HG03439 (cell line): ENCODE results near the gene LRPAP1.

Source experiments
- ATAC-seq: cut with Tn5 transposase; IDR thresholded peaks from one replicate; pipeline ENCODE4 v1.9.1; 2021; ENCODE audit warnings: mild to moderate bottlenecking, moderate library complexity; ENCODE audit not compliant: unreplicated experiment

LRPAP1 gene

GRCh38 chr4:3488820-3489219 lies 43.4 kb downstream of the LRPAP1 start:
- ATAC-seq, result no peak

DNA sequence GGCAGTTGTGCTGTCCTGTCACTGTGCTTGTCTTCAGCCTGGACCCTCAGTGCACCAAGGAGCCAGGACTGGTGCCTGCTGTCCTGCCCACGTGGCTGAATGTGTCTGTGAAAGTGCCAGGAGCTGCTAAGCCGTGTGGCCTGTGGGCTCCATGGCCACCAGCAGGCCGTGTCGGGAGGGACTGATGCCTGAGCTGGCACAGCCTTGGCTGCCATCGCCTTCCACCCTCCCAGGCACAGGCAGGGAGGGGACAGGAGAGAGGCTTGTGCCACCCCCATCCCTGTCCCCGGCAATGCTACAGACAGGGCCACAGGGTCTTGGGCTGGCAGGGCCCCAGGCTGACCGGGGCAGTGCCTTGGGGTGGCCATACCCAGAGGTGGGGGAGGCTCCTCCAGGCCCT lies 44.4 kb downstream of the LRPAP1 start:
- ATAC-seq, result no peak

GRCh38 chr4:3486541-3487540 lies 45.4 kb downstream of the LRPAP1 start:
- no peak for ATAC-seq

DNA sequence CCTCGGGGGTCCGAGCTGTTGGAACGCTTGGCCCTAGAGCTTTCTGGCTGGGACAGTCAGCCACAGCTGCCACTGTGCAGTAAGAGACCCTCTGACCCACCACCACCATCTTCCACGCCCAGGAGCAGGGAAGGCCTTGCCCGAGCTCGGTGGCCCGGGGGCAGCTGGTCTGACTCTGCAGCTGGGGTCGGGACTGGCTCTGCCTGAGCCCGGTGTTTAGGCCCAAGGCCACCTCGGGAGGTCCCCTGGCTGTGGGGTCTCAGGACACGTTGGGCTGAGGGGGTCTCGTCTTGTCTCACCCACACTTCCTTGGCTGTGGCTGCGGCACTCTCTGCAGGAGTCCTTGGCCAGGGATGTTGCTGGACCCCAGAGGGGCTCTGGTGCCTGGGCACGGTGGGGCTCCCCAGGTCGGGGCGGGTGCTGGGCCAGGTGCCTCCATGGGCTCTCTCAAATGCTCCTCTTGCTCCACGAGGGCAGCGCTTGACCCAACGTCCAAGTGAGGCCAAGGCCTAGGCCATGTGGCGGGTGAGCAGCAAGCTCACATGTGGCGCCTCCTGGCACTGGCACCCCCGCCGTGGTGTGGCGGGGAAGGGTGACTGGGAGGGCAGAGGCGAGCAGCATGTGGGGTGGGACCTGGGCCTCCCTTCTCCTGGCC lies 46.2 kb downstream of the LRPAP1 start:
- no peak for ATAC-seq

DNA sequence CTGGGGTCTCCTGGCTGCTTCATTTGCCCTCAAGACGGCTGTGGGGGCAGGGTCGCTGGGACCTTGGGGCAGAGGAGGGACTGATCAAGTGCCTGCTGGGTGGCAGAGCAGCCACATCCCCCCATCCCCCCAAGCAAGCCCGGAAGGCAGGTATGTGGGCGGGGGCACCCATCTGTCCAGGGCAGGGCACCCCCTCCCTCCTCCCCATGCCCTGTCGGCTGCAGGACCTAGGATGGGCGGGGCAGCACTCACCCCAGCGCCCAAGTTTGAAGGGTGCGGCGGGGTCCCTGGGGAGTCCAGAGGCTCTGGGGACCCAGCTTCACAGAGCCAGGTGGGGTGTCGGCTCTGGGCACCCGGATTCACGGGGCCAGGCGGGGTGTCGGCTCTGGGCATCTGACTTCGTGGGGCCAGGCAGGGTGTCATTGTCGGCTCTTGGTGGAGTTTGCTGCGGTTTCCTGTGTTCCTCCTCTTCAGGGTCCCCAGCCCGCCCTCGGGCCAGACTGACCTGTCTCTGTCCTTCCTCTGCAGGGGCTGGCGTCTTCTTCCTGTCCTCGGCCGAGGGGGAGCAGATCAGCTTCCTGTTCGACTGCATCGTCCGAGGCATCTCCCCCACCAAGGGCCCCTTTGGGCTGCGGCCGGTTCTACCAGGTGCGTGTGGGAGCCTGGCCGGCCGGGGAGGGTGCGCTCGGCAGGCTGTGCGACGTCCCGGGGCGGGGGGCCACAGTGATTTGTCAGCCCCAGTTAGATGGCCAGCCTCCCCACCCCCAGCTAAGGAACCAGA lies 47.0 kb downstream of the LRPAP1 start:
- no peak for ATAC-seq

DNA sequence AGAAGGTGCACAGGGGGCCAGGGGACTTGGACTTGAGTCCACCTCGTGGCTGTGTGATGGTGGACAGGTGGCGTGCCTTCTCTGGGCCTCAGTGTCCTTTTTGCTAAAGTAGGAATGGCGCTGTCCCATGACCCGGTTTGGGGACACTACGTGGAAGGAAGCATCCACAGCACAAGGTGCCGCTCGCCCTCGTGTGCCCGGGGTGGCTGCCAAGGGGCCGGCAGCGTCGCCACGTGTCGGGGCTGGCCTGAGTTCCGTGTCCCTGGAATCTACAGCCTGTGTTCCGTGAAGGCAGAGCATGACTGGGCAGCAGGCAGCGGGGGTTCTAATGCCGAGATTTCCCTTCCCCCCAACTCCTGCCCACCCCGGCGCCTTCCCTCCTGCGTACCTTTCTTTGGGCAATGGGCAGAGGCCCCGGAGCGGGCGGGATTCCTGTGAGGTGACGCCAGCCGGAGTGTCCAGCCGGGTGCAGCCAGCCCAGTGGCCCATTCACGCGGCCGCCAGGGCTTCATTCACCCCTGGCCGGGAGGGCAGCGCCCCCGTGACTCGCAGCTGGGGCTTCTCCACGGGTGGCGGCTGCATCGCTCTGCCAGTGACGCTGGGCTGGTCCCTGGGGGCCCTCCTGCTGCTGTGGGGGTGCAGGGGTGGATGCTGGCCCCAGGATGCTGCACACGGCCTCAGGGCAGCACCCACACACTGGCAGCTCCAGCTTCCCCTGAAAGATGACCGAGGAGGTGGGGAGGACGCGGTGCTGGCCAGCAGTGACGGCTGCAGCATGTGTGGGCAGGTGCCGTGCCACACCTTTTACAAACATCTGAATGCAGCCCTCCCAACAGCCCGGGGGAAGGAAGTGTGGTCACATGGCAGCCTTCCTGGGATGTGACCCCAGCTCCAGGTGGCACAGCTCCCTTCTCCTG lies 47.9 kb downstream of the LRPAP1 start:
- ATAC-seq, result no peak

- ATAC-seq, result no peak
Observed at GRCh38 chr4:3483471-3483921, 48.7 kb downstream of the LRPAP1 start.

DNA sequence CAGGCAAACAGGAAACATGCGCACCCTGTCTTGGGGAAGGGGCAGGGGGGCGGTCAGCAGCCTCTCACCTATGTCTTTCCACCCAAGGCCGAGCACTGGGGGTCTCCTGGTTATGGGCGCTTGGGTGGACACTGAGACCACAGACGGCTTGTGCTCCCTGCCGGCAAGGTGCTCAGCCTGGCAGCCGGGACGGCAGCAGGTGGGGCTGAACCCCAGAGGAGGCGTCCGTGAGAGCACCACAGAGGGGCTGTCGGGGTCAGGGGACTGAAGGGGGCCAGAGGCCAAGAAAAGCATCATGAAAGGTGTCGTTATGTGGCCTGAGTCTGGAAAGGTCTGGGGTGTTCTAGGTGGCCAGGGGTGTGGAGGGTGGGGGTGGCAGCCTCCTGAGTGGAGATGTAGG lies 49.5 kb downstream of the LRPAP1 start:
- no peak for ATAC-seq

GRCh38 chr4:3481783-3482393 lies 50.3 kb downstream of the LRPAP1 start:
- no peak for ATAC-seq

DNA sequence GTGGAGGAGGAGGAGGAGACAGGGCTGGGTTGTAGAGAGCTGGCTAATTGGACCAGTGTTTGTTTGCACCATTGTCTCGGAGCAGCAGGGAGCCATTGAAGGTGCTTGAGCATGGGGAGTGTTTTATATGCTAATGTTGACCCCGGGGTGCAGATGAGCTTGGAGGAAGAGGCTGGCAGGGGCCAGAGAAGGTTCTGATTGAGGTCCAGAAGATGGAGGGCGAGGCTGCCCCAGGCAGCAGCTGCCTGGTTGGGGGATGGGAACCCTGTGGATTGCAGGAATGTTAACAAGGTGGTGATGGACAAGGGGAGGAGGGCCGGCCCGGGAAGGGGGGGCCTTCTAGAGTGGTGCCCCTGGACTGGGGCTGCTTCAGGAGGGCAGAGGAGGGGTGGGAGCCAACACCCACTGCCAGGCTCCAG lies 51.1 kb downstream of the LRPAP1 start:
- no peak for ATAC-seq

DNA sequence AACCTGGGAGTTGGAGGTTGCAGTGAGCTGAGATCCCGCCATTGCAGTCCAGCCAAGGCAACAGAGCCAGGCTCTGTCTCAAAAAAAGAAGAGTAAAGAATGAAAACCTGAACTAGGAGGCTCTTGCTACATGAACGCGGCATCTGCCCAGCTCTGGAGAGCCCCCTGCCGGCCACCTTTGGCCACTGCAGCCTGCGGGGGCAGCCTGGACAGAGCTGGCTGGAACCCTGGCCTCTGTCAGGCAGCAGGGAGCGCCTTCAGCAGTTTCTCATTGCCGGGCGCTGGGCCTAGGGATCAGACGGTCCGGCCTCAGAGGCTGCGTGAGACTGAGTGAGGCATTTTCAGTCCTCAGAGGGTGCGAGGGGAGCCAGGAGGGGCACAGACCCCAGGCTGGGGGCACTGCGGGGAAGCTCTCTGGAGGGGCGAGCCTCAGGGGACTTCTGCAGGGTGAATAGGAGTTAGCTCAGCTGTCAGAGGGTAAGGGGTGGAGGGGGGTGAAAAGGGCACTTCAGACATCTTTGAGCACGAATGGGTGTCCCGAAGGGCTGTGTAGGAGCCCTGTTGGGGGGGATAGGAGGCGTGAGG lies 51.6 kb downstream of the LRPAP1 start:
- ATAC-seq, result no peak

GRCh38 chr4:3479358-3480101 lies 52.7 kb downstream of the LRPAP1 start:
- ATAC-seq, result no peak

DNA sequence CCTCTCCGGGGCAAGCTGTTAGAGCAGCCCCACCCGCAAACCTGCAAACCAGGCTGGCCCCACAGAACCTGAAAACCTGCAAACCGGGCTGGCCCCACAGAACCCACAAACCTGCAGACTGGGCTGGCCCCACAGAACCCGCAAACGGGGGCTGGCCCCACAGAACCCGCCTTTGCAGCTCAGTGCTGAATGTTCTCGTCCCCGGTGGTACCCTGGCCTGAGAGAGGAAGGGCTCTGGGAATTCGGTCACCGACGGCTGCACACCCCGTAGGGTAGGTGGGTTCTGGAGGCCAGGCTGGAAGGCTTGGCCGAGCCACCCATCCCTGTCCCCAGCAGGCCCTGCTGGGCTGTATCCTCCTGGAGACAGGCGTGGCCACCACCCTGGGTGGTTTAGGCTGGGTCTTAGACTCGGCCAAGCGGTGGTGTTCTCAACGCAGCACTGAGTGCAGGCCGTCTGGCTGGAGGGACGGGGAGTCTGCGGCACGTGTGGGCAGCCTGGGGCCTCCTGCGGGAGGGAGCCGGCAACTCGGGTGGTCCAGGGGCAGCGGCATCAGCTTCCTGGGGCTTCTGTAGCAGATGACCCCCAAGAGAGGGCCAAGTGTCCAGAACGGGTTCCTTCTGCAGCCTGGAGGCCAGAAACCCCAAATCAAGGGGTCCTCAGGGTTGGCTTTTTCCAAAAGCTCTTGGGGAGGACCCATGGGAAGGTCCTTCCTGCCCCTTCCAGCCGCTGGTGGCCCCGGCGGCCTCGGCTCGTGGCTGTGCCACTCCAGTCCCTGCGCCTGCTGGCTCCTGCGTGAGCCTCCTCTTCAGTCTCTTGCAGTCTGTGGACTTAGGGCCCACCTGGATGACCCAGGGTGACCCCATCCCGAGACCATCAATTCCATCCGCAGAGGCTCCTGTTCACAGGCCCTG lies 53.5 kb downstream of the LRPAP1 start:
- no peak for ATAC-seq

DNA sequence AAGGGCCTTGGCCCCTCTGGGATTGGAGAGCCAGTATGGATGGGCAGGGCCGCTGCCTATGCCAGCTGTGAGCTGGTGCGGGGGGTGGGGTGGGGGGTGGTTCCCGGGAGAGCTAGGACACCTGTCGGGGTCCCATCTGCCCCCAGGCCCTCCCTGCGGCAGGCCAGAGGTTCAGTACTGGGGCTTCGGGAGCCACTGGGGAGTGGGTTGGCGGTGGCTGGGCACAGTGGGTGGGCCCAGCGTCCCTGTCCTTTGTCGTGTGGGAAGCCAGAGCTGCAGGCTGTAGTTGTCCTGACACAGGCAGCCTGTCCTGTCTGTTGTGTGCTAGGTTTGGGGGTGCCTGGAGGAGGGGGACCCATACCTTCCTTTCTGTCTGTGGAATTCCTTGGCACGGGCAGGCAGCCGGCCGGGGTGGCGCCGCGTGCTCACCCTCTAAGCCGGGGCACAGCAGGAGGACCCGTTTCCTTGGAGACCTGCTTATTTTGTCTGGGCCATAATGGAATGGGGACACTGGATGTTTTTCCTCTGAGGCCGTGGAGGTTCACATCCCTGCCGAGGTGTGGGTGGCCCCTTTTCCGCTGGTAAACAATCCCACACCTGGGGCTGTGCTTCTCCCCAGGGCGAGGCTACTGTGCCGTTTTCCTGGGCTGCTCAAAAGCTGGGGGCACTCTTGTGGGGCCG lies 54.3 kb downstream of the LRPAP1 start:
- no peak for ATAC-seq

DNA sequence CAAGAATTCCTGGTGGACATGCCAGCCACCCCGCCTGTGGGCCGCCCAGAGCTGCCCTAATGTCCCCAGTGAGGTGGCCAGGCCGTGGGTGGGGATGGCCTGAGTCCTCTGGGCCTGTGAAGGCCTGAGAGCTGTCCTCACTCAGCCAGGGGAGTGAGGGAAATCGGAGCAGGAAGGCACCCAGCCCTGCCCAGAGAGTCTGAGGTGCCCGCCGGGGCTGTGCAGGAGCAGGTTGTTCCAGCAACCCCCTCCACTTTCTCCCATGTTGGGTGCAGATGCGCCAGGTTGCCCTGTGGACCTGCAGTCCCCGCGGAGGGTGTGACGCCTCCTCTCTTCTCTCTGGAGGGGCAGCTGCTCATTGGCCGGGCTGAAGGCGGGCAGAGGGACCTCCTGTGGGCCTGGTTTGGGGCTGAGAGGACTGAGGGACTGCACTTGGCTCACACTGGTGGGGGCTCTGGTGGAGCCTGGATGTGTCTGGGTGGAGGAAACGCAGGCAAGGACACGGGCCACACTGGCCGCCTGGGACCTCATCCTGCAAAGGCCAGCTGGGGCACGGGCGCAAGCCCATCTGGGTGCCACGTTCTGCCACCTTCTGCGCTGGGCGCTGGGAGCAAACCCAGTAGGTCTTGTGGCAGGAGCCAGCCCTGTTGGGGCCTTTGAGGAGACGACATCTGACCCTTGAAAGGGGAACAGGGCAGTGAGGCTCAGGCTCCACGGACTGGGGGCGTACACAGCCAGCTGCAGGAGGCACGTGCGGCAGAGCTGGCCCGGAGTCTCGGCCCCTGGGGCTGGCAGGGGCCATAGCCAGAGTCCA lies 55.1 kb downstream of the LRPAP1 start:
- no peak for ATAC-seq

DNA sequence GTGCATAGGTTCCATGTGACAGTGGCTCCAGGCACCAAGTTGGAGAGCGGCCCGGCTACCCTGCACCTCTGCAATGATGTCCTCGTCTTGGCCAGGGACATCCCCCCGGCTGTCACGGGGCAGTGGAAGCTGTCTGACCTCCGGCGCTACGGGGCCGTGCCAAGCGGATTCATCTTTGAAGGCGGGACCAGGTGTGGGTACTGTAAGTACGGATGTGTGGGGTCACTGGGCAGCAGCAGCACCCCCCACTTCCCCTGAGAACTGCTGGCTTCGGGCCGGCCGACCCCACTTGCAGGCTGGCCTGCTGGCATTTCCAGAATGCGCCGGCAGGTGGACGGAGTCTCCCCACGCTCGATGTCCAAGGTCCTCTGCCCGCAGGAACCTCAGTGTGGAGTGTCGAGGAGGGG lies 55.9 kb downstream of the LRPAP1 start:
- no peak for ATAC-seq
